Heart right ventricle (tissue), 16 donors: Measurements from ENCODE around the gene ACTL6B. TPM values are rescaled to one million over a fixed set of nuclear protein-coding genes. Genes with fewer than 3 reads are reported as not detected.
"Not testable (repeated sequence)": the region's sequence is repeated elsewhere in the genome, so short reads cannot be mapped to it uniquely, and the experiment has no call there.

Source experiments
- ATAC-seq, 8 donors: fragments of 200-7000 bp; cut with Tn5 transposase; one replicate each; pipeline ENCODE4 v1.9.1; 2020; ENCODE audit warnings: mild to moderate bottlenecking in 8 of 8, moderate library complexity in 8 of 8, moderate number of reproducible peaks in 1 of 8
- DNase-seq, 2 donors: peaks; one replicate each; pipeline ENCODE4 v3.0.0-alpha.2; 2020
- H3K27ac ChIP-seq, 10 donors: fragments of 200-600 bp; sonication (generic) in 2 of 10; one replicate each; pipeline versions ENCODE4 v1.5.0 to v1.8.0; 2020 to 2022; ENCODE audit warnings: mild to moderate bottlenecking in 3 of 10
- H3K27me3 ChIP-seq, 7 donors: fragments of 200-600 bp; one replicate each; pipeline ENCODE4 v1.8.0; 2021 to 2022; ENCODE audit warnings: mild to moderate bottlenecking in 2 of 7
- H3K36me3 ChIP-seq, 9 donors: fragments of 200-600 bp; sonication (generic) in 1 of 9; one replicate each; pipeline versions ENCODE4 v1.5.0 to v1.8.0; 2020 to 2022; ENCODE audit warnings: mild to moderate bottlenecking in 2 of 9
- H3K4me1 ChIP-seq, 9 donors: fragments of 200-600 bp; sonication (generic) in 1 of 9; one replicate each; pipeline versions ENCODE4 v1.5.0 to v1.8.0; 2020 to 2022; ENCODE audit warnings: mild to moderate bottlenecking in 4 of 9
- H3K4me3 ChIP-seq, 10 donors: fragments of 200-600 bp; sonication (generic) in 2 of 10; one replicate each; pipeline versions ENCODE4 v1.5.0 to v1.8.0; 2020 to 2022; ENCODE audit warnings: mild to moderate bottlenecking in 7 of 10, moderate library complexity in 2 of 10
- H3K9me3 ChIP-seq, 11 donors: fragments of 200-600 bp in 10 of 11; sonication (generic) in 2 of 11; one replicate each; pipeline versions ENCODE4 v1.5.0 to v1.8.0; 2013 to 2022; ENCODE audit warnings: mild to moderate bottlenecking in 2 of 11, control low read depth in 1 of 11, moderate library complexity in 1 of 11
- CTCF ChIP-seq, 9 donors: fragments of 200-600 bp; sonication (generic) in 2 of 9; IDR thresholded peaks; one replicate each; pipeline versions ENCODE4 v1.5.0 to v1.8.0; 2021 to 2022; ENCODE audit warnings: antibody characterized with exemption in 9 of 9, mild to moderate bottlenecking in 5 of 9, moderate library complexity in 1 of 9
- WGBS, 2 donors: extraction: QIAGEN DNeasy Blood & Tissue Kit; methylation state at CpG; one replicate each; pipeline ENCODE4 v1.1.7; 2013; ENCODE audit warnings: inconsistent platforms in 1 of 2; 5-methylcytosine and 5-hydroxymethylcytosine counted together
- intact Hi-C, 10 donors: fragments of 100-400 bp; cut with DNase I; formaldehyde crosslinking; loops; one replicate each; pipeline versions ENCODE4 v1.11.1 to v1.14.2; 2022
- polyA plus RNA-seq, 2 donors: library from polyadenylated mRNA; stranded (reverse); fragments of 200-250 nt; gene quantifications; one replicate each; pipeline ENCODE4 v1.2.3, GENCODE V29; 2013
- total RNA-seq, 10 donors: library from RNA; stranded (reverse); fragmentation: NEBNext Ultra II Directional in 3 of 10; extraction: Animal tissue kit (Norgen Biotek cat#: 25700) in 3 of 10; gene quantifications; one replicate each; pipeline versions ENCODE4 v1.2.1 to v1.2.4, GENCODE V29; 2021 to 2023
- donor health status: Arrhythmogenic right ventricular cardiomyopathy.
- donor health status: ischemic (EF 13 %, LVEDD 7.1; RV severe dilation, severe dysfunction).
- donor health status: healthy with polysubstance abuse.
- donor health status: DM: no; HTN: yes; CAD: no.
- donor health status: DM: no; HTN: no; CAD: no.
- donor health status: ischemic (EF 25% LVEDD 6.9; RV normal size, moderate dysfunction).
- donor health status: ischemic (EF 25% LVEDD 5.7; RV mildly dilated, moderate dysfunction).
- donor health status: healthy.
- donor health status: DM: yes; HTN: yes; CAD: no.
- donor health status: Ischemic cardiomyopathy.
- donor health status: ischemic (EF 35%, LVEDD 5.7; RV mildly dilated, moderate dysfunction).
- donor health status: nonischemic (EF 11% LVEDD 7.7; RV severe dilation, severe dysfunction).
- donor health status: DM: yes; HTN: yes; CAD: no.
- donor health status: PGD.
- donor health status: ischemic (EF 29% LVEDD 5.4; RV normal size, mild dysfunction).
- donor health status: nonischemic (EF 23%, LVEDD 6.1; RV moderate dilation, normal function).

ACTL6B gene
- total and polyA plus RNA-seq, 12 donors: not detected

- DNase-seq: peak; percentile 99
- H3K27ac ChIP-seq: peak within 1 kb of the TSS; percentile 78 to 100 (median 98)
- H3K36me3 ChIP-seq: peaks cover 0 to 23% (median 19%) of the 10 kb centered on the region in 9 donors
- ATAC-seq: peak; percentile 92 to 95 (median 94)
- TF ChIP-seq CTCF (IDR thresholded peaks at IDR 0.05): no peak
- intact Hi-C loops: loop anchor here in 5 of 10 donors (1.0 to 10.0 kb wide), 8 partner anchors 32 to 199 kb away; partner anchors contain the start of genes MOSPD3 (in 4 of the 5), FBXO24 (in 1 of the 5), LRCH4 (in 1 of the 5) and TSC22D4 (in 1 of the 5)
- H3K4me3 ChIP-seq: peak within 1 kb of the TSS; percentile 95 to 99 (median 96)
- H3K4me1 ChIP-seq: peaks cover 0 to 34% (median 22%) of the 10 kb centered on the region in 9 donors
- H3K27me3 ChIP-seq: no peaks in the 10 kb centered on the region
- 0% methylated on average over 63 of the region's 65 CpGs for WGBS, 2 donors
- no peaks in the 10 kb centered on the region for H3K9me3 ChIP-seq
Measured at GRCh38 chr7:100673302-100673941, 17.2 kb upstream of the ACTL6B start, which contains the start of gene GNB2. TSS of gene GNB2 (plus strand) at chr7:100673740. CDS start at chr7:100676266, 2,526 bp downstream.

- WGBS, 2 donors: 92% methylated on average over 18 of the region's 18 CpGs
- Histone ChIP-seq H3K27ac (no peak overlapping the region), H3K4me3 (no peak overlapping the region), H3K9me3 (no peaks in the 10 kb centered on the region), H3K4me1 (peaks cover 0 to 20% (median 14%) of the 10 kb centered on the region in 9 donors), H3K27me3 (no peaks in the 10 kb centered on the region), H3K36me3 (peaks cover 0 to 5% (median 2%) of the 10 kb centered on the region in 9 donors)
- intact Hi-C loops: loop anchor here in 4 of 10 donors (2.0 to 10.0 kb wide), 5 partner anchors 44 to 197 kb away; partner anchors contain the start of genes MOSPD3 (in 2 of the 4) and TSC22D4 (in 1 of the 4)
- no peak for ATAC-seq
- TF ChIP-seq CTCF (IDR thresholded peaks at IDR 0.05): no peak
- no peak for DNase-seq
Measured at GRCh38 chr7:100671353-100672327, 15.4 kb upstream of the ACTL6B start.

GRCh38 chr7:100670074-100670473 lies 13.8 kb upstream of the ACTL6B start:
- intact Hi-C loops: loop anchor here in 3 of 10 donors (5.0 to 10.0 kb wide), 4 partner anchors 43 to 195 kb away; partner anchors contain the start of genes MOSPD3 (in 1 of the 3) and TSC22D4 (in 1 of the 3)
- no peaks in the 10 kb centered on the region for H3K9me3 ChIP-seq
- H3K27me3 ChIP-seq: peaks cover 0 to 3% (median 0%) of the 10 kb centered on the region in 7 donors
- 73 to 75% methylated on average over 8 of the region's 8 CpGs for WGBS, 2 donors
- ATAC-seq (no peak), DNase-seq (no peak)
- peaks cover 0 to 6% (median 3%) of the 10 kb centered on the region in 9 donors for H3K4me1 ChIP-seq
- H3K27ac ChIP-seq: no peak overlapping the region
- no peak for TF ChIP-seq CTCF (IDR thresholded peaks at IDR 0.05)
- no peaks in the 10 kb centered on the region for H3K36me3 ChIP-seq
- no peak overlapping the region for H3K4me3 ChIP-seq

- not testable (repeated sequence) for H3K27me3 ChIP-seq, H3K27ac ChIP-seq, H3K9me3 ChIP-seq, ATAC-seq, DNase-seq, H3K4me3 ChIP-seq, H3K4me1 ChIP-seq, H3K36me3 ChIP-seq
- intact Hi-C loops: loop anchor here in 2 of 10 donors (2.0 to 5.0 kb wide), 2 partner anchors 37 to 68 kb away; no protein-coding TSS in a partner anchor
- WGBS, 2 donors: 95 to 98% methylated on average over 12 of the region's 12 CpGs
Measured at GRCh38 chr7:100669106-100669505, 12.9 kb upstream of the ACTL6B start.
